Aorta (tissue), 5 donors: ENCODE data around the gene FAM187B. TPM values are rescaled to one million over a fixed set of nuclear protein-coding genes. Genes with fewer than 3 reads are reported as not detected.

Experiments used
- ATAC-seq: fragments of 200-7000 bp; cut with Tn5 transposase; one replicate; pipeline ENCODE4 v1.9.1; 2022; ENCODE audit warnings: moderate library complexity; ENCODE audit not compliant: low FRiP score
- DNase-seq, 2 donors: peaks; one replicate each; pipeline ENCODE4 v3.0.0-alpha.2; 2020
- H3K27ac ChIP-seq, 2 donors: one replicate each; pipeline ENCODE4 v1.5.1; 2013; ENCODE audit warnings: low read length in 2 of 2, mild to moderate bottlenecking in 2 of 2, moderate library complexity in 2 of 2, control low read depth in 1 of 2, inconsistent platforms in 1 of 2, low read depth in 1 of 2
- H3K27me3 ChIP-seq, 2 donors: one replicate each; pipeline ENCODE4 v1.6.1; 2013; ENCODE audit warnings: control low read depth in 1 of 2, low read length in 1 of 2, mild to moderate bottlenecking in 1 of 2, moderate library complexity in 1 of 2; ENCODE audit not compliant: insufficient read depth in 2 of 2, control insufficient read depth in 1 of 2
- H3K36me3 ChIP-seq, 2 donors: one replicate each; pipeline ENCODE4 v1.6.1; 2013; ENCODE audit warnings: control low read depth in 1 of 2, low read length in 1 of 2, mild to moderate bottlenecking in 1 of 2; ENCODE audit not compliant: insufficient read depth in 2 of 2, control insufficient read depth in 1 of 2
- H3K4me1 ChIP-seq, 2 donors: one replicate each; pipeline ENCODE4 v1.6.1; 2013; ENCODE audit warnings: low read length in 2 of 2, control low read depth in 1 of 2, mild to moderate bottlenecking in 1 of 2, moderate library complexity in 1 of 2; ENCODE audit not compliant: insufficient read depth in 2 of 2, control insufficient read depth in 1 of 2
- H3K4me3 ChIP-seq, 2 donors: one replicate each; pipeline ENCODE4 v1.5.1; 2013; ENCODE audit warnings: low read length in 2 of 2, control low read depth in 1 of 2, mild to moderate bottlenecking in 1 of 2
- H3K9me3 ChIP-seq: one replicate; pipeline ENCODE4 v1.6.1; 2013; ENCODE audit warnings: mild to moderate bottlenecking, low read length; ENCODE audit not compliant: control insufficient read depth
- WGBS, 2 donors: extraction: QIAGEN DNeasy Blood & Tissue Kit; methylation state at CpG; one replicate each; pipeline ENCODE4 v1.1.7; 2013; 5-methylcytosine and 5-hydroxymethylcytosine counted together
- intact Hi-C, 2 donors: fragments of 100-400 bp; cut with DNase I; formaldehyde crosslinking; loops; one replicate each; pipeline versions ENCODE4 v1.14.2 to v1.15.0; 2022
- long read RNA-seq, 2 donors: library from polyadenylated mRNA; unstranded; transcript quantifications; one replicate each; pipeline ENCODE4 v2.0.0, GENCODE V29; 2020 to 2021
- polyA plus RNA-seq, 2 donors: library from polyadenylated mRNA; stranded (reverse); fragments of 200-250 nt; gene quantifications; one replicate each; pipeline ENCODE4 v1.2.3, GENCODE V29; 2013
- total RNA-seq, 2 donors: library from RNA; stranded (reverse); fragmentation: NEBNext Ultra II Directional; extraction: Animal tissue kit (Norgen Biotek cat#: 25700); gene quantifications; one replicate each; pipeline ENCODE4 v1.2.1, GENCODE V29; 2021
- donor health status: healthy with polysubstance abuse.
- donor health status: Bipolar disorder and iron deficiency.
- donor health status: DM: no; HTN: no; CAD: no.
- donor health status: DM: no; HTN: no; CAD: no.
- donor health status: DM: yes; HTN: yes; CAD: no.

FAM187B gene
- total RNA-seq (not detected), polyA plus RNA-seq (not detected)
- long read RNA-seq, donor 1 = 0 reads
- long read RNA-seq, donor 2 = 0 reads

- Histone ChIP-seq H3K27ac (no peak within 1 kb of the TSS), H3K4me1 (no peaks in the 10 kb centered on the region), H3K4me3 (no peak within 1 kb of the TSS), H3K36me3 (no peaks in the 10 kb centered on the region), H3K9me3 (no peaks in the 10 kb centered on the region), H3K27me3 (peaks cover 0 to 2% of the 10 kb centered on the region in 2 donors)
- no peak for DNase-seq
- ATAC-seq = no peak
- WGBS, 2 donors = 83 to 85% methylated on average over 14 of the region's 14 CpGs
- intact Hi-C loops = no loop called here
These were observed at the start of gene FAM187B for GRCh38 chr19:35228177-35228930. Gene FAM187B, minus strand, starts transcription at chr19:35228739. Its CDS starts 59 bp downstream, at chr19:35228680.

- H3K27me3 ChIP-seq = no peaks in the 10 kb centered on the region
- H3K4me1 ChIP-seq = no peaks in the 10 kb centered on the region
- 94 to 97% methylated on average over 28 of the region's 28 CpGs for WGBS, 2 donors
- intact Hi-C loops = loop anchor here (5.0 to 10.0 kb wide), 2 partner anchors 218 to 221 kb away; partner anchors contain the start of gene KRTDAP (in 1 of the 2)
- no peak overlapping the region for H3K27ac ChIP-seq
- no peak for ATAC-seq
- H3K4me3 ChIP-seq = no peak overlapping the region
- DNase-seq = no peak
- H3K9me3 ChIP-seq = no peaks in the 10 kb centered on the region
- H3K36me3 ChIP-seq = peaks cover 6 to 7% of the 10 kb centered on the region in 2 donors
These were observed 48.3 kb upstream of the FAM187B start for GRCh38 chr19:35276706-35277281.

GRCh38 chr19:35274323-35274722 lies 45.8 kb upstream of the FAM187B start:
- Histone ChIP-seq H3K27ac (no peak overlapping the region), H3K27me3 (no peaks in the 10 kb centered on the region), H3K4me3 (no peak overlapping the region), H3K4me1 (no peaks in the 10 kb centered on the region), H3K36me3 (peaks cover 6 to 8% of the 10 kb centered on the region in 2 donors), H3K9me3 (no peaks in the 10 kb centered on the region)
- WGBS, 2 donors = 83% methylated on average over 5 of the region's 5 CpGs
- ATAC-seq = no peak
- intact Hi-C loops = loop anchor here in 1 of 2 donors (10.0 kb wide), 1 partner anchor 220 kb away; the partner anchor contains the start of gene KRTDAP
- DNase-seq = no peak

- Histone ChIP-seq H3K9me3 (no peaks in the 10 kb centered on the region), H3K27ac (no peak overlapping the region), H3K36me3 (peaks cover 6 to 8% of the 10 kb centered on the region in 2 donors), H3K4me1 (no peaks in the 10 kb centered on the region), H3K27me3 (no peaks in the 10 kb centered on the region), H3K4me3 (no peak overlapping the region)
- 73 to 78% methylated on average over 14 of the region's 14 CpGs for WGBS, 2 donors
- DNase-seq = no peak
- intact Hi-C loops = loop anchor here in 1 of 2 donors (10.0 kb wide), 1 partner anchor 221 kb away; the partner anchor contains the start of gene KRTDAP
- no peak for ATAC-seq
These were observed 45.2 kb upstream of the FAM187B start for GRCh38 chr19:35273686-35274259.

GRCh38 chr19:35272954-35273649 lies 44.6 kb upstream of the FAM187B start:
- Histone ChIP-seq H3K27ac (no peak overlapping the region), H3K4me3 (no peak overlapping the region), H3K4me1 (no peaks in the 10 kb centered on the region), H3K27me3 (no peaks in the 10 kb centered on the region), H3K36me3 (peaks cover 6% of the 10 kb centered on the region in 2 donors), H3K9me3 (no peaks in the 10 kb centered on the region)
- DNase-seq (no peak), ATAC-seq (no peak)
- 77 to 78% methylated on average over 10 of the region's 10 CpGs for WGBS, 2 donors
- intact Hi-C loops = loop anchor here in 1 of 2 donors (10.0 kb wide), 1 partner anchor 222 kb away; the partner anchor contains the start of gene KRTDAP

GRCh38 chr19:35272122-35272719 lies 43.7 kb upstream of the FAM187B start:
- H3K36me3 ChIP-seq = peaks cover 6% of the 10 kb centered on the region in 2 donors
- no peak overlapping the region for H3K4me3 ChIP-seq
- 91 to 92% methylated on average over 16 of the region's 16 CpGs for WGBS, 2 donors
- no peaks in the 10 kb centered on the region for H3K9me3 ChIP-seq
- no peaks in the 10 kb centered on the region for H3K27me3 ChIP-seq
- DNase-seq = peak in 1 of 2 donors; percentile 76
- no peak for ATAC-seq
- intact Hi-C loops = loop anchor here in 1 of 2 donors (10.0 kb wide), 1 partner anchor 223 kb away; the partner anchor contains the start of gene KRTDAP
- no peak overlapping the region for H3K27ac ChIP-seq
- H3K4me1 ChIP-seq = no peaks in the 10 kb centered on the region

GRCh38 chr19:35271546-35271945 lies 43.0 kb upstream of the FAM187B start:
- Histone ChIP-seq H3K4me3 (no peak overlapping the region), H3K27me3 (no peaks in the 10 kb centered on the region), H3K9me3 (no peaks in the 10 kb centered on the region), H3K27ac (no peak overlapping the region), H3K36me3 (peaks cover 4 to 6% of the 10 kb centered on the region in 2 donors), H3K4me1 (no peaks in the 10 kb centered on the region)
- ATAC-seq (no peak), DNase-seq (no peak)
- WGBS, 2 donors = 75 to 80% methylated on average over 7 of the region's 7 CpGs
- intact Hi-C loops = loop anchor here in 1 of 2 donors (10.0 kb wide), 1 partner anchor 223 kb away; the partner anchor contains the start of gene KRTDAP

GRCh38 chr19:35270381-35270811 lies 41.9 kb upstream of the FAM187B start:
- WGBS, 2 donors = 88 to 93% methylated on average over 16 of the region's 16 CpGs
- Histone ChIP-seq H3K27ac (no peak overlapping the region), H3K27me3 (no peaks in the 10 kb centered on the region), H3K36me3 (peaks cover 0 to 6% of the 10 kb centered on the region in 2 donors), H3K4me1 (no peaks in the 10 kb centered on the region), H3K4me3 (no peak overlapping the region), H3K9me3 (no peaks in the 10 kb centered on the region)
- no peak for DNase-seq
- ATAC-seq = no peak
- intact Hi-C loops = loop anchor here in 1 of 2 donors (10.0 kb wide), 1 partner anchor 224 kb away; the partner anchor contains the start of gene KRTDAP
